Measurements from ENCODE around the gene CTIF. TPM values are rescaled to one million over a fixed set of nuclear protein-coding genes. Genes with fewer than 3 reads are reported as not detected.

The CTIF gene
- total and polyA plus RNA-seq, 2 experiments from 2014 or later = 8.6 to 14.4 TPM

DNA sequence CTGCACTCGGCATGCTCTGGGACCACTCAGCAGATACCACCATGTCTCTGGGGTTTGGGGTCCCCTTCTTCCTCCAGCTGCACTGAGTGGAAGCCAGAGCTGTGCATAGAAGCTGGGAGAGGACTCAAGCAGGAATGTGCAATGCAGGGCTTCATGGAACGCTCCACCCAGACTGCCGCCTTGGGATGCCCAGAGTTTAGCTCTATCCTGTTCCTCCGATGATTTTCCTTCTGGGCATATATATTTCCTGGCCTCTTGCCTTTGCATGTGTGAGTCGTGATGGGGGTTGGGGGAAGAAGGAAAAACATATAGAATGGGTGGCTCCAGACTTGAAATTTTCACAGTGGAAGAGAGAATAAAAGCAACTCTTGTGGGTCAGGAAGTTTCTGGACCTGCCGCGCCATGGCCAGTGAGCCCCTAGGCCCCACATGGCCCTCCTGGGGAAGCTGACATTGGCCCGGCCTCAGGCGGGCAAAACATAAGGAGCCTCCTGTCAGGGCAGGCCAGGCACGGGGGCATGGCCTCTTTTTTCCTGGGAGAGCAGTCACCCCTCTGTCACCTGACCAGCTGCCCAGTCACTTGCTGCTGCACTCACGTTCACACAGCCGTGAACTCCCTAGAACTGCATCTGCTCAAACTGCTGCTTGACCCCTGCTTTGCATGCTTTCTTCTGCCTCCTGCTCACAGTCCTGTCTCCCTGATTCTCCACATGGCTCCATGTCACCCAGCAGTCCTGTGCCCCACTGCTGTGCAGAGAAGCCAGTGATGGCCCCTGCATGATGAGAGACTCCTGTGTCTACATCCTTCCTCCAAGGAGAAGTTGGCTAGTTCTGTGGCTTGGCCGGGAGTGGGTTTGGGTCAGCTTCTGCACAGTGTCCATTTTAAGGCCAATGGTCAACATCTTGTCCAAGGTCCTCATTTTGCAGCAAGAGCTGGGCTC, 197.8 kb downstream of the CTIF start:
- Histone ChIP-seq H3K27ac (ENCODE audit: low read depth) (no peak overlapping the region), H3F3A (replicated peaks; ENCODE audit: low read depth) (no peaks in the 10 kb centered on the region), H2AFZ (no peak overlapping the region), H3K36me3 (ENCODE audit: insufficient read depth) (no peaks in the 10 kb centered on the region), H3K9me2 (ENCODE audit: insufficient read depth) (no peaks in the 10 kb centered on the region), H3K4me2 (no peak overlapping the region), H3K27me3 (ENCODE audit: insufficient read depth) (no peaks in the 10 kb centered on the region), H3K4me3 (no peak overlapping the region), H3K79me2 (replicated peaks; ENCODE audit: insufficient read depth) (no peaks in the 10 kb centered on the region), H4K20me1 (replicated peaks; ENCODE audit: insufficient read depth) (no peaks in the 10 kb centered on the region; the same call in 1 of the 2 replicates), H3K4me1 (ENCODE audit: insufficient read depth) (peaks cover 4% of the 10 kb centered on the region; the same call in 1 of the 2 replicates)
- TF ChIP-seq, protein P1, sequence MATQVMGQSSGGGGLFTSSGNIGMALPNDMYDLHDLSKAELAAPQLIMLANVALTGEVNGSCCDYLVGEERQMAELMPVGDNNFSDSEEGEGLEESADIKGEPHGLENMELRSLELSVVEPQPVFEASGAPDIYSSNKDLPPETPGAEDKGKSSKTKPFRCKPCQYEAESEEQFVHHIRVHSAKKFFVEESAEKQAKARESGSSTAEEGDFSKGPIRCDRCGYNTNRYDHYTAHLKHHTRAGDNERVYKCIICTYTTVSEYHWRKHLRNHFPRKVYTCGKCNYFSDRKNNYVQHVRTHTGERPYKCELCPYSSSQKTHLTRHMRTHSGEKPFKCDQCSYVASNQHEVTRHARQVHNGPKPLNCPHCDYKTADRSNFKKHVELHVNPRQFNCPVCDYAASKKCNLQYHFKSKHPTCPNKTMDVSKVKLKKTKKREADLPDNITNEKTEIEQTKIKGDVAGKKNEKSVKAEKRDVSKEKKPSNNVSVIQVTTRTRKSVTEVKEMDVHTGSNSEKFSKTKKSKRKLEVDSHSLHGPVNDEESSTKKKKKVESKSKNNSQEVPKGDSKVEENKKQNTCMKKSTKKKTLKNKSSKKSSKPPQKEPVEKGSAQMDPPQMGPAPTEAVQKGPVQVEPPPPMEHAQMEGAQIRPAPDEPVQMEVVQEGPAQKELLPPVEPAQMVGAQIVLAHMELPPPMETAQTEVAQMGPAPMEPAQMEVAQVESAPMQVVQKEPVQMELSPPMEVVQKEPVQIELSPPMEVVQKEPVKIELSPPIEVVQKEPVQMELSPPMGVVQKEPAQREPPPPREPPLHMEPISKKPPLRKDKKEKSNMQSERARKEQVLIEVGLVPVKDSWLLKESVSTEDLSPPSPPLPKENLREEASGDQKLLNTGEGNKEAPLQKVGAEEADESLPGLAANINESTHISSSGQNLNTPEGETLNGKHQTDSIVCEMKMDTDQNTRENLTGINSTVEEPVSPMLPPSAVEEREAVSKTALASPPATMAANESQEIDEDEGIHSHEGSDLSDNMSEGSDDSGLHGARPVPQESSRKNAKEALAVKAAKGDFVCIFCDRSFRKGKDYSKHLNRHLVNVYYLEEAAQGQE (IDR thresholded peaks at IDR 0.05; ENCODE audit: unreplicated experiment) = no peak
- TF ChIP-seq NANOG (IDR thresholded peaks at IDR 0.05; ENCODE audit: borderline replicate concordance) = no peak
- TF ChIP-seq JUNB (IDR thresholded peaks at IDR 0.05; ENCODE audit: unreplicated experiment) = no peak
- no peak for TF ChIP-seq STAT1 (IDR thresholded peaks at IDR 0.05; ENCODE audit: unreplicated experiment)
- TF ChIP-seq ZNF114 (CRISPR knock-in tag; IDR thresholded peaks at IDR 0.05) = no peak
- no peak for TF ChIP-seq EZH2 (IDR thresholded peaks at IDR 0.05; ENCODE audit: low read depth, unreplicated experiment)
- no peak for TF ChIP-seq EZH2phosphoT487 (IDR thresholded peaks at IDR 0.05; ENCODE audit: unreplicated experiment)
- TF ChIP-seq ZNF331 (CRISPR knock-in tag; IDR thresholded peaks at IDR 0.05; ENCODE audit: low read depth) = no peak
- no peak for TF ChIP-seq CTCF (conservative IDR thresholded peaks at IDR 0.05; ENCODE audit: low read depth in 2 of 2)
- Mint-ChIP-seq H3K36me3 (ENCODE audit: low read depth) (no peaks in the 10 kb centered on the region; the same call in 2 of the 3 replicates), H3K9me3 (no peaks in the 10 kb centered on the region), H3K4me3 (no peak overlapping the region), H3K27me3 (ENCODE audit: insufficient read depth, low read depth, poor library complexity) (peaks cover 15% of the 10 kb centered on the region), H3K27ac (no peak overlapping the region), H3K4me1 (peaks cover 21% of the 10 kb centered on the region)
- DNase-seq (ENCODE audit: low spot score) = no peak
- no peak for ATAC-seq
